ENCODE measurements around the gene FNBP1.
"Not testable (repeated sequence)": the region's sequence is repeated elsewhere in the genome, so short reads cannot be mapped to it uniquely, and the experiment has no call there.

Gene FNBP1

GRCh38 chr9:129946246-129946995 is 96.6 kb downstream of the FNBP1 start:
- no peak for DNase-seq

DNA sequence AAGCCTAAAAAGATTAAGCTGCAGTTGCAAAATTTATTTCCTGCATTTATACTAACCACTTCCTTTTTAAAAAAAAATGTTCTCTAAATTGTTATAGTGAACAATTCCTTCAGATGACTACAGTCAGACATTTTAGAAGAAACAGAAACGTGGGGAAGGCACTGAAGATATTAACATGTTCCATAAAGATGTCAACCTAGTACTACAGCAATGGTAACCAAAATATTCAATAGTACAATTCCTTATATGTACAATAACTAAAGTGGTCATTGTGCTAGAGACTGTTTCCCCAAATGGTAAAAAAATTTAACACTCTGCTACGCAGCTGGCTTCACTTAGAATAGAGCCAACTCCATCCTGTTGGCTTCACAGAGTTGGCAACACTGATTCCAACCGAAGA is 97.7 kb downstream of the FNBP1 start:
- no peak for DNase-seq

DNA sequence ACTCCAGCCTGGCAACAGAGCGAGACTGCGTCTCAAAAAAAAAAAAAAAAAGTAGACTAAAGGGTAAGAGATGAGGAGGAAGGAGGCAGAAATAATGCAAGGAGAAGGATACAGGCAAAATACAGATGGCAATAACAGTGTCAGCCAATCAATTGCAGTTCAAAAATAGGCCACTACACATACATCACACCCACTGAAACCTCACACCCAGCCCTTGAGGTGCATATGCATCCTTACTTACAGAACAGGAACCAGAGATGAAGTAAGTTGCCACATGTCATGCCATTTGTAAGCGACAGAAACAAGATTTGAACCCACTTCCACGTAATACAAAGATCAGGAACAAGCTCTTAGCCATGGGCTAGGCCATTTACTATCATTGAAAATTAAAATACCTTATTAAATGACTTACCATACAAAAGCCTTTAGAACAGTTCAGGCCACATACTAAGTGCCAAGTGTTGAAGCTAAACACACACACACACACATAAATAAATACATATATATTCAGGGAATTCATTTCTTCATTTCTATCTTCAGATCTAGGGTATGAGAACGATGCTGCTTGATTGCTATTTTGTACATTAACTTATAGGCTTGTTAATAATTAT is 98.4 kb downstream of the FNBP1 start:
- no peak for DNase-seq

DNA sequence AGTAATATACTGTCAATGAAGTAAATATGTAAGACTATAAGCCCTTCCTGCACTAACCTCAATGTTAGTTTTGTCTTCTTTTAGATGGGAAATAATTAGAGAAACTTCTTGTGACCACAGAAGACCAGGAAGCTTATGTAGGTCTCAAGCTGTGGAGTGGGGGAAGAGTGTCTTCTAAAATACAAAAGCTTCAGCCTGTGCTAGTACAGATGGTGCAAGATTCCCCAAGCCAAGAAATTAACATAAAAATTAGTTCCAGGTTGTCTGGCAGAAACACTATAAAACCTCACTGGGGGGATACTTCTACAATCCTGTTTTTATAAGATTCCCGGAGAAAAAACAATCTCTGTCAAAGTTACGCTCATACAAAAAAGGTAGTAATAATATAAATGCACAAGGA is 103.6 kb downstream of the FNBP1 start:
- no peak for DNase-seq

GRCh38 chr9:129938291-129938979 is 104.6 kb downstream of the FNBP1 start:
- no peak for DNase-seq

GRCh38 chr9:129937879-129938278 is 105.1 kb downstream of the FNBP1 start:
- DNase-seq: not testable (repeated sequence)

- no peak for DNase-seq
Measured at GRCh38 chr9:129936222-129936621, 106.8 kb downstream of the FNBP1 start.

- DNase-seq: no peak
Measured at GRCh38 chr9:129934780-129935179, 108.2 kb downstream of the FNBP1 start.

- DNase-seq: no peak
Measured at GRCh38 chr9:129934041-129934591, 108.9 kb downstream of the FNBP1 start.

- DNase-seq: no peak
Measured at GRCh38 chr9:129933185-129934040, 109.6 kb downstream of the FNBP1 start.

- no peak for DNase-seq
Measured at GRCh38 chr9:129932303-129933151, 110.5 kb downstream of the FNBP1 start.

- DNase-seq: no peak
Measured at GRCh38 chr9:129930743-129931142, 112.2 kb downstream of the FNBP1 start.

- no peak for DNase-seq
Measured at GRCh38 chr9:129929496-129930125, 113.4 kb downstream of the FNBP1 start.

GRCh38 chr9:129923589-129923988 is 119.4 kb downstream of the FNBP1 start:
- DNase-seq: no peak

GRCh38 chr9:129921905-129922304 is 121.1 kb downstream of the FNBP1 start:
- DNase-seq: no peak

DNA sequence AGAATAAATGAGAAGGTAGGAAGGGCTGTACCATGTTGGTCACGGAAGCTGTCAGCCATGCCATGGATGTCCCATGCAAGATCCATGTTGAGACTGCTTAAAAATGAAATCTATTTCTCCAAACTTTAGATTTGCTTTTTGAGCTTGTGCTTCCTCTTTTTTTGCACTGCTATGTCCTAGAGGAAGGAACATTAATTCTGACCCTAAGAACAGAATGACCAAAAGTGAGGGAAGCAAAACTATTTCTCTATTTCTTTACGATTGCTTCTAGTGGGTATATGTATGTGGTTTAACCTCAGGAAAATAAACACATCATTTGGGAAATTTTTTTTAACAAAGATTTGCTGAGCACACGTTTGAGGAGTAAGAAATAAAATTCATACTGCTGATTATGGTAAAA is 123.1 kb downstream of the FNBP1 start:
- DNase-seq: no peak

- no peak for DNase-seq
Measured at GRCh38 chr9:129919277-129919676, 123.7 kb downstream of the FNBP1 start.

GRCh38 chr9:129918296-129918950 is 124.6 kb downstream of the FNBP1 start:
- no peak for DNase-seq

GRCh38 chr9:129916707-129917106 is 126.3 kb downstream of the FNBP1 start:
- DNase-seq: no peak

GRCh38 chr9:129914051-129914450 is 128.9 kb downstream of the FNBP1 start:
- no peak for DNase-seq
